K562 (cell line): ENCODE results near the gene MATR3. TPM values are rescaled to one million over a fixed set of nuclear protein-coding genes. Genes with fewer than 3 reads are reported as not detected.

Experiments
- ATAC-seq: fragments of 200-7000 bp; cut with Tn5 transposase; 3 replicates; pipeline ENCODE4 v1.9.1; 2020; ENCODE audit warnings: moderate library complexity
- BruUV-seq: library from RNA; stranded (reverse); fragments of 400-500 nt; replicated peaks from 2 replicates; lab custom pipeline; 2021; lab: Mats Ljungman, UMichigan
- CTCF ChIA-PET: fragments of 300-600 bp; formaldehyde crosslinking; extraction: SDS; loops from one replicate; lab custom pipeline; 2021; ENCODE audit warnings: low intra/inter-chr PET ratio; lab: Yijun Ruan, JAX
- POLR2A ChIA-PET: fragments of 300-600, 350-650 bp; sonication (Branson Sonifier 250); formaldehyde crosslinking; extraction: SDS; loops from one replicate; lab custom pipeline; 2021; ENCODE audit warnings: antibody characterized with exemption, inconsistent platforms; lab: Yijun Ruan, JAX
- DNase-seq, 4 experiments: peaks; one replicate each; pipeline versions ENCODE4 v3.0.0 to v3.0.0-alpha.2; 2011 to 2018; ENCODE audit warnings: low spot score in 3 of 4, mixed read lengths in 3 of 4; ENCODE audit errors: extremely low read depth in 1 of 4
- FAIRE-seq: peaks from 2 replicates; lab custom pipeline; 2011; peaks lifted over from hg19 to GRCh38; lab: Jason Lieb, UNC
- H2AFZ ChIP-seq: 2 replicates; pipeline ENCODE4 v1.6.0; 2011; ENCODE audit warnings: low read depth, low read length, control low read depth, inconsistent platforms
- H3K27ac ChIP-seq: fragments of 200-600 bp; 3 replicates; pipeline ENCODE4 v1.8.0; 2011; ENCODE audit warnings: low read depth, mild to moderate bottlenecking, control low read depth, inconsistent platforms, low read length, moderate library complexity, mixed read lengths; ENCODE audit errors: extremely low read depth
- H3K27me3 ChIP-seq, 2 experiments: fragments of 300-600 bp in 1 of 2; 2 replicates in 1 of 2; 3 replicates in 1 of 2; pipeline versions ENCODE4 v1.6.0 to v1.8.0; 2011; ENCODE audit warnings: inconsistent platforms in 2 of 2, low read length in 2 of 2, mild to moderate bottlenecking in 1 of 2, mixed read lengths in 1 of 2, moderate library complexity in 1 of 2; ENCODE audit not compliant: control insufficient read depth in 2 of 2, insufficient read depth in 2 of 2
- H3K36me3 ChIP-seq: fragments of 300-600 bp; 3 replicates; pipeline ENCODE4 v1.8.0; 2011; ENCODE audit warnings: mild to moderate bottlenecking, low read length, inconsistent platforms; ENCODE audit not compliant: control insufficient read depth, insufficient read depth
- H3K4me1 ChIP-seq, 2 experiments: fragments of 200-600 bp in 1 of 2; replicated peaks in 1 of 2; 2 replicates in 1 of 2; 3 replicates in 1 of 2; pipeline versions ENCODE4 v1.5.1 to v1.8.0; 2011; ENCODE audit warnings: inconsistent platforms in 2 of 2, low read length in 2 of 2, mild to moderate bottlenecking in 1 of 2, mixed read lengths in 1 of 2, moderate library complexity in 1 of 2; ENCODE audit not compliant: control insufficient read depth in 2 of 2, insufficient read depth in 2 of 2
- H3K4me2 ChIP-seq: 2 replicates; pipeline ENCODE4 v1.6.1; 2011; ENCODE audit warnings: low read length, control low read depth, inconsistent platforms, mixed read lengths; ENCODE audit not compliant: insufficient read depth
- H3K4me3 ChIP-seq: fragments of 200-600 bp; sonication (generic), shearing (Covaris generic); 2 replicates; pipeline ENCODE4 v1.5.1; 2016; ENCODE audit warnings: control low read depth, inconsistent platforms
- H3K79me2 ChIP-seq: fragments of 200-600 bp; 3 replicates; pipeline ENCODE4 v1.8.0; 2011; ENCODE audit warnings: low read length, inconsistent platforms; ENCODE audit not compliant: control insufficient read depth, insufficient read depth
- H3K9ac ChIP-seq, 2 experiments: 2 replicates each; pipeline versions ENCODE4 v1.6.0 to v1.6.1; 2011; ENCODE audit warnings: low read depth in 2 of 2, low read length in 2 of 2, control low read depth in 1 of 2, inconsistent platforms in 1 of 2, mild to moderate bottlenecking in 1 of 2, mixed read lengths in 1 of 2; ENCODE audit not compliant: insufficient read depth in 1 of 2
- H3K9me1 ChIP-seq: one replicate; pipeline ENCODE4 v1.6.0; 2011; ENCODE audit warnings: inconsistent platforms, mild to moderate bottlenecking, low read length, moderate library complexity; ENCODE audit not compliant: control insufficient read depth, insufficient read depth
- H3K9me3 ChIP-seq: replicated peaks from 2 replicates; pipeline ENCODE4 v1.5.1; 2011; ENCODE audit warnings: low read depth, low read length, inconsistent platforms; ENCODE audit not compliant: control insufficient read depth, insufficient read depth
- H4K20me1 ChIP-seq: replicated peaks from 2 replicates; pipeline ENCODE4 v1.6.1; 2011; ENCODE audit warnings: low read length, inconsistent platforms, mixed read lengths; ENCODE audit not compliant: control insufficient read depth, insufficient read depth
- BRD9 ChIP-seq: fragments of 450-650 bp; IDR thresholded peaks from 2 replicates; pipeline ENCODE4 v1.6.1; 2018; ENCODE audit warnings: low read depth; ENCODE audit not compliant: partially characterized antibody
- CREB5 ChIP-seq: fragments of 250-450 bp; sonication (Bioruptor Pico); IDR thresholded peaks from 2 replicates; pipeline ENCODE4 v1.5.0; 2020; ENCODE audit warnings: mild to moderate bottlenecking
- NCOR1 ChIP-seq: fragments of 450-650 bp; IDR thresholded peaks from 2 replicates; pipeline ENCODE4 v1.6.1; 2016; ENCODE audit warnings: mild to moderate bottlenecking, moderate library complexity
- RBFOX2 ChIP-seq: fragments of 200-400 bp; formaldehyde crosslinking; IDR thresholded peaks from 2 replicates; pipeline ENCODE4 v1.6.1; 2017; ENCODE audit warnings: low read depth, mild to moderate bottlenecking, low read length, moderate library complexity
- SMARCB1 ChIP-seq: IDR thresholded peaks from 2 replicates; pipeline ENCODE4 v1.6.1; 2011; ENCODE audit warnings: improper control_type of control experiment, low read depth; ENCODE audit not compliant: insufficient read length
- in situ Hi-C: fragments of 300-500 bp; cut with MboI; formaldehyde crosslinking; loops from 4 replicates; pipeline ENCODE4 v1.15.0; 2018; ENCODE audit warnings: inconsistent platforms, mixed read lengths
- intact Hi-C: fragments of 100-400 bp; cut with micrococcal nuclease; formaldehyde crosslinking; loops from 2 replicates; pipeline ENCODE4 v1.14.2; 2022
- polyA plus RNA-seq, 8 experiments: library from polyadenylated mRNA; depleted of rRNA in 4 of 8; stranded (reverse) in 5 of 8; unstranded in 3 of 8; fragments of >200 nt; fragmentation: Nextera tagmentation in 2 of 8; fragmentation: Illumina TruSeq in 1 of 8; extraction: Ambion mirVana in 2 of 8; extraction: Trizol in 1 of 8; gene quantifications; 2 replicates each; pipeline versions ENCODE4 v1.2.1 to v1.2.3, GENCODE V29; 2011 to 2014; ENCODE audit warnings: inconsistent platforms in 1 of 8, missing spikeins in 1 of 8
- total RNA-seq, 7 experiments: library from RNA; depleted of rRNA in 6 of 7; stranded (reverse); fragments of >200 nt in 6 of 7; fragmentation: Illumina TruSeq in 2 of 7; extraction: Trizol in 2 of 7; gene quantifications; 2 replicates each; pipeline versions ENCODE4 v1.2.1 to v1.2.3, GENCODE V29; 2011 to 2021; ENCODE audit warnings: low replicate concordance in 1 of 7
- TF ChIP-seq, protein P1 (sequence below), 3 experiments: fragments of 200-800 bp in 1 of 3; fragments of 250-450 bp in 1 of 3; fragments of 450-650 bp in 1 of 3; sonication (Bioruptor Pico) in 1 of 3; sonication (Bioruptor generic) in 1 of 3; formaldehyde crosslinking in 1 of 3; IDR thresholded peaks; 2 replicates each; pipeline versions ENCODE4 v1.6.1 to v1.8.0; 2016 to 2022; ENCODE audit warnings: mild to moderate bottlenecking in 2 of 3, missing genetic modification characterization in 2 of 3, missing compliant biosample characterization in 1 of 3, moderate library complexity in 1 of 3
- TF ChIP-seq, protein P2 (sequence below): fragments of 250-450 bp; sonication (Bioruptor Pico); IDR thresholded peaks from 2 replicates; pipeline ENCODE4 v1.4.0; 2020
- TF ChIP-seq, protein P3 (sequence below), 2 experiments: fragments of 450-650 bp in 1 of 2; sonication (generic) in 1 of 2; formaldehyde crosslinking in 1 of 2; IDR thresholded peaks in 1 of 2; conservative IDR thresholded peaks in 1 of 2; 2 replicates each; pipeline versions ENCODE4 v1.6.1 to v1.8.1; 2016 to 2023; ENCODE audit warnings: mild to moderate bottlenecking in 2 of 2, moderate library complexity in 2 of 2, inconsistent platforms in 1 of 2, missing genetic modification reagents in 1 of 2

MATR3 gene
- total and polyA plus RNA-seq, 9 of the 15 experiments (the other 6 are each of a cell fraction or from before 2014, with no cell fraction given) = 150 to 425 (median 263) TPM

DNA sequence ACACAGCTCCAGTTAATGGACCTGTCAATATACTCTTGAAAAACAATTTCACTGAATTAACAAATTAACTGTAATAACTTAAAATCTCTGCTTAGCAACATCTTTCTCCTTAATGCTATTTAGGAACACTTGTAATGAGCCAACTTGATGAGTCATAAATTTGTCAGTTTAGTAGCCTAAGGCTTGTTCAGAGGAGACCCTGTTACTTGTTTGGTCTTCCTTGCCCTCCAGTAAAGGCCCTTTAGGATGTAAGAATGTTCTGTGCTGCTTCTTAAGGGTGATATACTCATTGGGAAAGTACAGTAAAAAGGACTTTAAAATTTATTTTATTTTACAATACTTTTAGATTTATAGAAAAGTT lies 11.4 kb upstream of the MATR3 start:
- in situ Hi-C loops (no loop called here), intact Hi-C loops (no loop called here)
- no peaks in the 10 kb centered on the region for H3K27me3 ChIP-seq
- no peak for TF ChIP-seq BRD9
- TF ChIP-seq, protein P1, sequence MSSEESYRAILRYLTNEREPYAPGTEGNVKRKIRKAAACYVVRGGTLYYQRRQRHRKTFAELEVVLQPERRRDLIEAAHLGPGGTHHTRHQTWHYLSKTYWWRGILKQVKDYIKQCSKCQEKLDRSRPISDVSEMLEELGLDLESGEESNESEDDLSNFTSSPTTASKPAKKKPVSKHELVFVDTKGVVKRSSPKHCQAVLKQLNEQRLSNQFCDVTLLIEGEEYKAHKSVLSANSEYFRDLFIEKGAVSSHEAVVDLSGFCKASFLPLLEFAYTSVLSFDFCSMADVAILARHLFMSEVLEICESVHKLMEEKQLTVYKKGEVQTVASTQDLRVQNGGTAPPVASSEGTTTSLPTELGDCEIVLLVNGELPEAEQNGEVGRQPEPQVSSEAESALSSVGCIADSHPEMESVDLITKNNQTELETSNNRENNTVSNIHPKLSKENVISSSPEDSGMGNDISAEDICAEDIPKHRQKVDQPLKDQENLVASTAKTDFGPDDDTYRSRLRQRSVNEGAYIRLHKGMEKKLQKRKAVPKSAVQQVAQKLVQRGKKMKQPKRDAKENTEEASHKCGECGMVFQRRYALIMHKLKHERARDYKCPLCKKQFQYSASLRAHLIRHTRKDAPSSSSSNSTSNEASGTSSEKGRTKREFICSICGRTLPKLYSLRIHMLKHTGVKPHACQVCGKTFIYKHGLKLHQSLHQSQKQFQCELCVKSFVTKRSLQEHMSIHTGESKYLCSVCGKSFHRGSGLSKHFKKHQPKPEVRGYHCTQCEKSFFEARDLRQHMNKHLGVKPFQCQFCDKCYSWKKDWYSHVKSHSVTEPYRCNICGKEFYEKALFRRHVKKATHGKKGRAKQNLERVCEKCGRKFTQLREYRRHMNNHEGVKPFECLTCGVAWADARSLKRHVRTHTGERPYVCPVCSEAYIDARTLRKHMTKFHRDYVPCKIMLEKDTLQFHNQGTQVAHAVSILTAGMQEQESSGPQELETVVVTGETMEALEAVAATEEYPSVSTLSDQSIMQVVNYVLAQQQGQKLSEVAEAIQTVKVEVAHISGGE (CRISPR knock-in tag; IDR thresholded peaks at IDR 0.05) = no peak
- TF ChIP-seq, protein P2, sequence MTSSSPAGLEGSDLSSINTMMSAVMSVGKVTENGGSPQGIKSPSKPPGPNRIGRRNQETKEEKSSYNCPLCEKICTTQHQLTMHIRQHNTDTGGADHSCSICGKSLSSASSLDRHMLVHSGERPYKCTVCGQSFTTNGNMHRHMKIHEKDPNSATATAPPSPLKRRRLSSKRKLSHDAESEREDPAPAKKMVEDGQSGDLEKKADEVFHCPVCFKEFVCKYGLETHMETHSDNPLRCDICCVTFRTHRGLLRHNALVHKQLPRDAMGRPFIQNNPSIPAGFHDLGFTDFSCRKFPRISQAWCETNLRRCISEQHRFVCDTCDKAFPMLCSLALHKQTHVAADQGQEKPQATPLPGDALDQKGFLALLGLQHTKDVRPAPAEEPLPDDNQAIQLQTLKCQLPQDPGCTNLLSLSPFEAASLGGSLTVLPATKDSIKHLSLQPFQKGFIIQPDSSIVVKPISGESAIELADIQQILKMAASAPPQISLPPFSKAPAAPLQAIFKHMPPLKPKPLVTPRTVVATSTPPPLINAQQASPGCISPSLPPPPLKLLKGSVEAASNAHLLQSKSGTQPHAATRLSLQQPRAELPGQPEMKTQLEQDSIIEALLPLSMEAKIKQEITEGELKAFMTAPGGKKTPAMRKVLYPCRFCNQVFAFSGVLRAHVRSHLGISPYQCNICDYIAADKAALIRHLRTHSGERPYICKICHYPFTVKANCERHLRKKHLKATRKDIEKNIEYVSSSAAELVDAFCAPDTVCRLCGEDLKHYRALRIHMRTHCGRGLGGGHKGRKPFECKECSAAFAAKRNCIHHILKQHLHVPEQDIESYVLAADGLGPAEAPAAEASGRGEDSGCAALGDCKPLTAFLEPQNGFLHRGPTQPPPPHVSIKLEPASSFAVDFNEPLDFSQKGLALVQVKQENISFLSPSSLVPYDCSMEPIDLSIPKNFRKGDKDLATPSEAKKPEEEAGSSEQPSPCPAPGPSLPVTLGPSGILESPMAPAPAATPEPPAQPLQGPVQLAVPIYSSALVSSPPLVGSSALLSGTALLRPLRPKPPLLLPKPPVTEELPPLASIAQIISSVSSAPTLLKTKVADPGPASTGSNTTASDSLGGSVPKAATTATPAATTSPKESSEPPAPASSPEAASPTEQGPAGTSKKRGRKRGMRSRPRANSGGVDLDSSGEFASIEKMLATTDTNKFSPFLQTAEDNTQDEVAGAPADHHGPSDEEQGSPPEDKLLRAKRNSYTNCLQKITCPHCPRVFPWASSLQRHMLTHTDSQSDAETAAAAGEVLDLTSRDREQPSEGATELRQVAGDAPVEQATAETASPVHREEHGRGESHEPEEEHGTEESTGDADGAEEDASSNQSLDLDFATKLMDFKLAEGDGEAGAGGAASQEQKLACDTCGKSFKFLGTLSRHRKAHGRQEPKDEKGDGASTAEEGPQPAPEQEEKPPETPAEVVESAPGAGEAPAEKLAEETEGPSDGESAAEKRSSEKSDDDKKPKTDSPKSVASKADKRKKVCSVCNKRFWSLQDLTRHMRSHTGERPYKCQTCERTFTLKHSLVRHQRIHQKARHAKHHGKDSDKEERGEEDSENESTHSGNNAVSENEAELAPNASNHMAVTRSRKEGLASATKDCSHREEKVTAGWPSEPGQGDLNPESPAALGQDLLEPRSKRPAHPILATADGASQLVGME (CRISPR knock-in tag) = no peak
- TF ChIP-seq NCOR1 = 0 out of 2 replicates have a peak, but pooled peaks have one; percentile 7
- TF ChIP-seq, protein P3, sequence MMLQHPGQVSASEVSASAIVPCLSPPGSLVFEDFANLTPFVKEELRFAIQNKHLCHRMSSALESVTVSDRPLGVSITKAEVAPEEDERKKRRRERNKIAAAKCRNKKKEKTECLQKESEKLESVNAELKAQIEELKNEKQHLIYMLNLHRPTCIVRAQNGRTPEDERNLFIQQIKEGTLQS (IDR thresholded peaks at IDR 0.05) = peak; percentile 65
- TF ChIP-seq, protein P3 (CRISPR knock-in tag; conservative IDR thresholded peaks at IDR 0.05) = no peak
- TF ChIP-seq SMARCB1 = no peak
- TF ChIP-seq RBFOX2 = 0 out of 2 replicates have a peak, but pooled peaks have one; percentile 13
- TF ChIP-seq CREB5 (CRISPR knock-in tag) = no peak
- TSS peak; percentile 0 for BruUV-seq
- peaks cover 2% of the 10 kb centered on the region for H3K9me1 ChIP-seq
- ChIA-PET CTCF (no interaction called here), POLR2A (interaction anchor here (0.5 to 2.2 kb wide), 3 partner anchors 11 to 200 kb away, joined by 3 to 14 read pairs (median 7); partner anchors contain the start of gene MATR3)
- no peak overlapping the region for H2AFZ ChIP-seq
- no peaks in the 10 kb centered on the region for H3K9me3 ChIP-seq
- no peak overlapping the region; a peak in 1 of 4 replicates for H3K9ac ChIP-seq
- ATAC-seq (no peak), DNase-seq (no peak), FAIRE-seq (no peak)
- H4K20me1 ChIP-seq = no peaks in the 10 kb centered on the region
- H3K27ac ChIP-seq = peak overlapping the region; percentile 13; the same call in 1 of the 3 replicates
- H3K4me3 ChIP-seq = no peak overlapping the region
- no peak overlapping the region for H3K4me2 ChIP-seq
- H3K36me3 ChIP-seq = peaks cover 86% of the 10 kb centered on the region
- H3K4me1 ChIP-seq = peaks cover 4 to 10% of the 10 kb centered on the region in 2 experiments; a peak in 4 of 5 replicates
- peaks cover 52% of the 10 kb centered on the region for H3K79me2 ChIP-seq
